ENCODE data around the gene RABGAP1L.

The RABGAP1L gene

DNA sequence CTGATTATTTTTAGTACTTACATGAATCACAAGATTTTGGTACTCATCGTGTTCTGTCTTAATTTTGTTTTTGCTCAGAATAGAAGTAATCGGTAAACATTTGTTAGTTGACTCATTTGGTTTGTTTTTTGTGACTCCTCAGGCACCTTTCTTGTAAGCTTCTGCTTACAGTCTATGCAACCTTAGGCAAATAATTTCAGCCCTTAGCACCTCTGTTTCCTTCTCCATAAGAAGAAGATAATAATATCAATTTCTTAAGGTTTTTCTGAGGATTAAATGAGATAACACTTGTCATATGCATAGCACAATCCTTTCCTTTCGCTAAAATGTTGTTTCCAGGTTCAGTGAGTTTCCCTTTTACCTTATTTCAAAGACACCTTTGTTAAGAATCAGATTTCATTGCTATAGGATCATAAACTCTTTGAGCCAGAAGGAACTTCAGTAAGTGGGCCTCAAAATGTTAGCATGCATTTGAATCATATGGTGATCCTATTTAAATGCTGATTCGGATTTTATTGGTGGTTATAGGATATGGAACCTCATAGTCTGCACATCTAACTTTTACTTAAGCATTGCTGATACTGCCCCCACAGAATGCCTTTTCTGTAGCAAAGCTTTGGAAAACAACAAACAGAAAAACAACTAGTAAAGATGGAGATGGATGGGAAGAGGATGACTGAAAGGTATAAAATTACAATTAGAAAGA is 567.7 kb downstream of the RABGAP1L start:
- no peak for DNase-seq

DNA sequence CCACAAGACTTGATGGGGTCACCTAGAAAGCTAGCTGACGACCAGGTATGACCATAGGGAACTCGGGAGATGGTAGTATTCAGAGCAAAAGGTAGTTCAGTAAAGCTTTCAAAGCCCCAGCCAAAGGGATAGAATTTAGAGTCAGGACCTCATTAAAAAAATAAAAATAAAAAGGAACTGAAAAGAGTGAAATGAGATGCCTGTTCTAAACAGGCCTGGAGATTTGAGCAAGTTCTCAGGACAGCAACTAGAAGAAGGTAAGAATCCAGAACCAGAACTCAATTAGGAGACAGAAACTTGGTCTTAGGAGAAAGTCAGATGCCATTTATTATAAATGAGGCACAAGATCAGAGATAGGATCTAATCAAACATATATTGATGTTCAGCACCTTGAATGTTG is 575.0 kb downstream of the RABGAP1L start:
- DNase-seq, result no peak

DNA sequence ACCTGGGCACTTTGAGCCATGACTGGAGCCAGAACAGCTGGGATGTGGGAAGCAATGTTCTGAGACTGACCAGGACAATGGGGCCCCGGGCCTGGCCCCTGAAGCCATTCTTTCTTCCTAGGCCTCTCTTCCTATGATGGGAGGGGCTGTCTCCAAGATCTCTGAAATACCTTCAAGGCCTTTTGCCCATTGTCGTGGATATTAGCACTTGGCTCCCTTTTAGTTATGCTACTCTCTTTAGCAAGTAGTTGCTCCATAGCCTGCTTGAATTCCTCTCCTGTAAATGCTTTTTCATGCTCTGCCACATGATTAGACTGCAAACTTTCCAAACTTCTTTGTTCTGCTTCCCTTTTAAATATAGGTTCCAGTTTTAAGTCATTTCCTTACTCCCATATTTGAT is 577.5 kb downstream of the RABGAP1L start:
- DNase-seq, result no peak

DNA sequence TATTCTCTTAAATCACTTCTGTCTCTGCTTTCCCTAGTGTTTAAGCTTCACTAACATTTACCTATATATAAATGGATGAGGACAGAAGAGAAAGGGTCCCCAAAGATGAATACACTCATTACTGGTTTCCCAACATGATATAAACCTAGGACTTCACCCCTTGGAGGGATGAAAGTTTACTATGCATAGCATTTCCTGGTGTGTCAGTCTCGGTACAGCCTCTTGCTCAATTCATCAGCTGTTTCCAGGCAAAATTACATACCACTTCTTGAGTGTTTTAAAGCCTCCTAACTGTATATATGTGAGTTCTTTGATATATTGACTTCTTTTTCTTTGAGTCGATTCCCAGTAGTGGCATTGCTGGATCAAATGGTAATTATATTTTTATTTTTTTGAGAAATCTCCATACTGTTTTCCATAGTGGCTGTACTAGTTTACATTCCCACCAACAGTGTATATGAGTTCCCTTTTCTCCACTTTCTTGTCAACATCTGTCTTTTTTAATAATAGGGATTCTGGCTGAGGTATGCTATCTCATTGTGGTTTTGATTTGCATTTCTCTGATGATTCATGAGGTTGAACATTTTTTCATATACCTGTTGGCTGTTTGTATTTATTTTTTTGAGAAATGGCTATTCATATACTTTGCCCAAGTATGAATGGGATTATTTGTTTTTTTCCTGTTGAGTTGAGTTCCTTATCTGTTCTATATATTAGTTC is 581.1 kb downstream of the RABGAP1L start:
- DNase-seq, result no peak

DNA sequence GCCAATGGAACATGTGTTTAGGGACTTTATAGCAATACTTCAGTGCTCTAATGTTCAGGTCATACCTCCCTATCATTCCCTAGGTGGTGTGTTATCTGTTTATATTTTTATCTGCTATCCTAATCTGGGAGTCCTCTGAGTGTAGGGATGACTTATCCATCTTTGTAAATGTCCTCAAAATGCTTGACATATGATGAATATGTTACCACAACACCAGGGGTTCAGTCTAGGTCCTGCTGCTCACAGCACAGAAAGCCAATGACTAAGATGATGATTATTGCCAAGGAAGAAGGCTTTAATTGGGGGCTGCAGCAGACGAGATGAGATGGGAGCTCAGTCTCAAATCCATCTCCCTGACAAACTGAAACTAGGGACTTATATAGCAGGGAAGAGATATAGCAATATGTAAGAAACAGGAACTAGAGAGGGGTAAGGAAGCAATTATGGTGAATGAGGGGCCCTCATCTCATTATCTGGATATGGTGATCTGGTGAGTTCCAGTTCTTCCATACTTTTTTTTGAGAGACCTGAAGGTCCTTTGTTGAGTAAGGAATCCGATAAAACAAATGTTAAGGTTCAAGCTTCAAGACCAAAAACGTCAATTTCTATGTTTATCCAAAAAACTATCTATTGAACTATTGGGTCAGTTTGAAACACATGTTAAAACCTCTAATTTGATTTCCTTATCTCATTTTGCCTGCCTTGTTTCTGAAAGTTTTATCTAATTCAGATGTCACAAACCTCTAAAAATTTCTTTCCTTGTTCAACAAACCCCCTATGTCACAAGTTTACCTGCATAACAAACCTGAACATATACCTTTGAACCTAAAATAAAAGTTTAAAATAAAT is 583.7 kb downstream of the RABGAP1L start:
- DNase-seq, result no peak

DNA sequence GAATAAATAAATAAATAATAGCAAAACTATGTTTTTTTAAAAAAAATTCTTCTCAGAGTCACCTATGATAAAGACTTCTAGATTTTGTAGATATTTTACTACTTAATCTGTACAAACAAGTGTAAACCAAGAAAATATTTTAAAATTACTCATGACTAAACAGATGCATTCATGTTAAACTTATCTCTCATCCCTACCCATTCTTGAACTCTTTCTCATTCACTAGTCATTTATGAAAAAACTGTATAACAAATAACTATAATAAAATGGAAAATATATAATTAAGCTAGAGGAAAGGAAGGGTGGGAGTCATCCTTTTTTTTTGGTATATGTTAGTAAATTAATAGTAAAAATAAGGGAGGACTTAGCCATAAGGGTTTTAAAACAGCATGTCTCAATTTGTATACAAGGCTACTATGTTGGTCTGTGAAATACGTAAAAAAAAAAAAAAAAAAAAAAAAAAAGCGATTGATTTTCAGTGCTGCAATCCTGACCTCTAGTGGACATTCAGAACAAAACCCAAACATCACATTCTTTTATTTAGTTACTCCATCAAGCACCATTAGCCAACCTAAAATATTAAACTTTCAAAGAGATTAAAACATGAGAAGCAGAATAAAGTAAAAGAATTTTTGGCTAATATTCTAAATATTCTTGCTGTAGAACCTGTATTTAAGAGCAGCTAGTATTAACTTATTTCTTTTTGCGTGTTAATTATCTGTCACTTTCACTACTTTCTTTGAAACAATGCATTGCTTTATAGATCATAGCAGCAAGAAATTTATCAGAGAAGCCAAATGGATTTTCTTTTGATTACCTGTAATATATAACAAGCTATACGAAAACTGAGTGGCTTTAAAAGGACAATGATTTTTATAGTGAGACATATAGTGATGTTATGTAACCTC is 584.6 kb downstream of the RABGAP1L start:
- DNase-seq, result peak; percentile 3 to 7

DNA sequence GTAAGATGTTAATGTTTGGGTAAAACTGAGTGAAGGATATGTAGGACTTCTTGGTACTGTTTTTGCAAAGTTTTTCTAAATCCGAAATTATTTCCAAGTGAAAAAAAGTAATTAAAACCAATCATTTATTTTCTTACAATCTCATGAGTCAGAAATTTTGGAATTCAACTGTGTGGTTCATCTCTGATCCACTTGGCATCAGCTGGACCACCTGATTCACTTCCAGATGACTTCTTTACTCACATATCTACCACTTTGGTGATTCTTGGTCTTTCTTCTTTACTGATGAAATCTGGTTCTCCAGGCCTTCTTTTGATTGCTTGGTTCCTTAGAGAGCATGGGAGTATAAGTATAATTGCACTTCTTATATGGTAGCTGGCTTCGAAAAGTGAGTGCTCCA is 585.6 kb downstream of the RABGAP1L start:
- DNase-seq, result no peak

DNA sequence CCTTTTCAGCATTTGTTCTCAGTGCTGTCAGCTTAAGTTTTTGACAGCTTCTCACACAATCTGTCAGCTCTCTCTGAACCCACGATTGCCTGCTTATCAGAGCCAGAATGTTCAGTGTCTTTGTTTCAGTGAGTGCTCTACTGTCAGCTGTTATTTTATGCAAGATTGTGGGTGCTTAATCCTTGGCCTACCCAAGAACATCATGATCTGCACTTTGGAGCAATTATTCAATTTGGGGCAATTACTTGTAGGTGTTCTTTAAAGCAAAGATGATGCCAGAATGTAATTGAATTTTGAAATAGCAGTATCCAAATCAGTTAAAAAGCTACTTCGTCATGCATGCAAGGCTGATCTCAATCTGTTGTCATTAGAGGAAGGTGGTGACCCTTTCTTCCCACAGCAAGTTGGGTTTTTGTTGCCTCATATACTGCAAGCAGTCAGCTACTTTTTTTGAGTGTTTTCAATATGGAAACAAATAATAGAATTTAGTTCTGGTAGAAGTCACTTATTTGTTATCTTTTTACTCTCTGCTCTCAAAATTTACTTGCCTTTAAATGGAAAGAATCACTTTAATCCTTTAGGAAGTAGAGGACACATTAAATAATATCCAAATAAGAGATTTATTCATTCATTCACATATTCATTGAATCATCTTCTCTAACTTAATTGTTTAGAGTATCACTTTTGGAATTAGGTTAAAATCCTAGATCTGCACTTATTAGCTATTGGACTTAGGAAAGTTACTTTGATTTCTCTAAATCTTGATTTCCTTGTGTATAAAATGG is 586.9 kb downstream of the RABGAP1L start:
- no peak for DNase-seq

DNA sequence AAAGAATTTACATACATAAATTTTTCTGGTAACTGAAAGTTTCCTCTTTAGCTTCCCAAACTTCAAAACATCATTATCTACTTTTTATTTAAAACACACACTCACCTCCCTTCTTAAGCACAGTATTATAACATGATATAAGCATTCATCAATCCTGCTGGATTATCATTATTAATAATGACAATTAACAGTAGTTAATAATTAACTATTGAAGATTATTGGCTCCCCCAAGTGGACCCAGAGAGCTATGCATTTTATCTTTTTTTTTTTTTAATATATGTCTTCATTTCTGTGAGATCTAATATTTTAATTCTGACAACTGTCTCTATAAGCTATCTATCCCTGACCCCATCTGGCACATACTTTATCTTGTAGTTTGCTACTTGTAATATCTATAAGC is 588.3 kb downstream of the RABGAP1L start:
- no peak for DNase-seq

DNA sequence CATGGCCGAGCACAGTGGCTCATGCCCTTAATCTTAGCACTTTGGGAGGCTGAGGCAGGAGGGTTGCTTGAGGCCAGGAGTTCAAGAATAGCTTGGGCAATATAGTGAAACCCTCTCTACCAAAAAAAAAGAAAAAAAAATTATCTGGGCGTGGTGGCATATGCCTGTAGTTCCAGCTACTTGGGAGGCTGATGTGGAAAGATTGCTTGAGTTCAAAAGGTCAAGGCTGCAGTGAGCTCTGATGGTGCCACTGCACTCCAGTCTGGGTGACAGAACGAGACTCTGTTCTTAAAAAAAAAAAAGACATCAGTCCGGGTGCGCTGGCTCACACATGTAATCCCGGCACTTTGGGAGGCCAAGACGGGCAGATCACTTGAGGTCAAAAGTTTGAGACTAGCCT is 589.3 kb downstream of the RABGAP1L start:
- DNase-seq, result no peak

DNA sequence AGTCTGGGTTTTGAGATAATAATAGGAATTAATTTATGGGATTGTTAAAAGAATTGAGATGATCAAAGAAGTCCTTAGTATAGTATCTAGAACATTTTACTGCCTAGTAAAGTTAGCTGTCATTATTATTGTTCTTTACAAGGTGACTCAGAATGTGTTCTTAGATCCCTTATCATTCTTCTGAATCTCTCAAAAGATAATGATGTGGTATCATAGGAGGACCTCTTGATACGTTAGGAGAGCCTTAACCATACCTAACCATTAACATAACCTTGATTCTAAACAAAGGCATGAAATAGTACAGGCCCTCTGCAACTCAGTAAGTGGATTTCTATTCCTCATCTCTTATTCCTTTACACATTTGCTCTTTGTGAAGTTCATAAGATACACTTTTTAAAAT is 593.8 kb downstream of the RABGAP1L start:
- DNase-seq, result no peak

DNA sequence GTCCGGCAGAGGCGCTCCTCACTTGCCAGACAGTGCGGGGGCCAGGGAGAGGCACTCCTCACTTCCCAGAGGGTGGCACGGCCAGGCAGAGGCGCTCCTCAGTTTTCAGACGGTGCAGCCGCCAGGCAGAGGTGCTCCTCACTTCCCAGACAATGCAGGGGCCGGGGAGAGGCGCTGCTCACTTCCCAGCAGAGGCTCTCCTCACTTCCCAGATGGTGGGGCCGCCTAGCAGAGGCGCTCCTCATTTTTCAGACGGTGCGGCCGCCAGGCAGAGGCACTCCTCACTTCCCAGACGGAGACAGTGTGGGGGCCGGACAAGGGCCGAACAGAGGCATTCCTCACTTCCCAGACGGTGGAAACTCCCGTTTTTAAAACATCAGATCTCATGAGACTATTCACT is 602.0 kb downstream of the RABGAP1L start:
- no peak for DNase-seq

DNA sequence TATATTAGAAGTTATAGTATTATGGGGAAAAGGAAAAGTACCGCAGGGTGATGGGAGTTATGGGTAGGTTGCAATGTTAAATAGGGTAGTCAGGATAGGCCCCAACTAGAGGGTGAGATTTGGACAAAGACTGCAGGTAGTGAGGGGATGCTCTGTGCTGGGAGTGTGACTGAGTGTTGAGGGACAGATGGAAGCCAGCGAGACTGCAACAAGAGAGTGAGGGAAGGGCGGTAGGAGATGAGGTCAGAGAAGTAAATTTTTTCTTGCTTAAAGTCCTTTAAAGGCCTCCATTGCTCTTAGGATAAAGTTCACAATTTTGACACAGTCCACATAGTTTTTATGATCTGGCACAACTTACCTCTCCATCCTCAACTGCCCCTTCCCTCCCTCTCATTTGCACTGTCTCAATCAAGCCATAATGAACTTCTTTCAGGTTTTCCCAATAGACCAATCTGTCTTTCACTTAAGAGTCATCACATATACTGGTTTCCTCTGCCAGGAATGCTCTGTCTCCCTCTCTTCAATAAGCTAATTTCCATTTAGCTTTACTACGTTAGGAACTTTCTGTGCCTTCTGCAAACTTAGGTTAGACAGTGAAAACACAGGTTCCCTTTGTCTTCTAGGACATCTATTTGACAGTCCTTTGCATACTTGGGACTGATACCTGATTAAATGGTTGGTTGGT is 602.7 kb downstream of the RABGAP1L start:
- no peak for DNase-seq

DNA sequence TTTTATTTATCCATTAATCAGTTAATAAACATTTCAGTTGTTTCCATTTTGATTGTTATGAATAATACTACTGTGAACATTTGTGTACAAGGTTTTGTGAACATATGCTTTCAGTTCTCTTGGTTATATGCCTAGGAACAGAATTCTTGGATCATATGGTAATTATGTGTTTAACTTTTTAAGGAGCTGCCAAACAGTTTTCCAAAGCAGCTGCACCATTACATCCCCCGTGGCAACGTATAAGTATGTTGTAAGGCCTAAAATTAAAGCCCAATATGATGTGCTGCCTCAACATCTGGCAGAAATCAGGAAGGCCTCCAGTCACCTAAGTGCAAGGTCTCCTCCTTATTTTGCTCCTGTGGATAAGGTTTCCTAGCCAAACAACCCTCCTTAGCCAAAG is 604.9 kb downstream of the RABGAP1L start:
- no peak for DNase-seq

DNA sequence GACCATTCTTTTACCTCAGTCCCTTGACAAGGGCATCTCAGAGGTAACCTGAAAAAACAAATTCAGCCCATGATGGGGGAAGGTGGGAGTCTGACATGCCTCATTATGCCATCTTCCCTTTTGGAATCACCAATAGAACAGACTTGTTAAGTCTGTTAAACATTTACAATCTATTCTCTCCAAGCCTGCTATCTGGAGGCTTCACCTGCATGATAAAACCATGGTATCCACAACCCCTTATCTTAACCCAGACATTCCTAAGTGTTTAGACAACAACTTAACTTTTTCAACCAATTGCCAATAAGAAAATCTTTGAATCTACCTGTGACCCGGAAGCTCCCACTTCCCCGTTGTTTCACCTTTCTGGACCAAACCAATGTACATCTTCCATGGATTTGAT is 607.4 kb downstream of the RABGAP1L start:
- DNase-seq, result no peak

DNA sequence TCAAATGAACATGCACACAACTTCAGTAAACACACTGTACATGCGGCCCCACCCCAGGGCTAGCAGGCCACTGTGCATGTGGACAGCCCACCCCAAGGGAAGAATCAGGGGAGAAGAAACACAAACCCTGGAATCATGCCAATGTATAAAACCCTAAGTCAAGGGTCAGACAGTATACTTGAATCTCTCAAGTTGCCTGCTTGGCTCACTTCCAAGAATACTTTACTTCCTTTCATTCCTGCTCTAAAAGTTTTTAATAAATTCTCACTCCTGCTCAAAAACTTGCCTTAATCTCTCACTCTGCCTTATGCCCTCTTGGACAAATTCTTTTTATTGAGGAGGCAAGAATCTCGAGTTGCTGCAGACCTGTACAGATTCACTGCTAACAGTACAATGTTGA is 609.2 kb downstream of the RABGAP1L start:
- no peak for DNase-seq

DNA sequence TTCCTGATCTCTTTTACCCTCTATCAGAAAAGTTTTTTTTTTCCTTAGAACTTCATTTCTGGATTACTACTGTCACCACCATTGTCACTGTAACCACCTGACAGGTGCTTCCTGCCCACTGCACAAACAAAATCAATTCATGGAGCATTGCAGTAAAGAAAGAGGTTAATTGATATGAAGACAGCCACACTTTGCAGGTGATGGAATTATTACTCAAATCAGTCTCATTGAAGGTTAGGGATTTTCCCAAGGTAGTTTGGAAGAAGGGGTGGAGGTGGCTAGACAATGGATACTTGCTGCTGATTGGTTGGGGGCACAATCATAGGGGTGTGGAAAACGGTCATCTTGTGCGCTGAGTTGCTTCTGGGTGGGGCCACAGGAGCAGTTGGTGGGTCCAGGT is 609.6 kb downstream of the RABGAP1L start:
- no peak for DNase-seq

DNA sequence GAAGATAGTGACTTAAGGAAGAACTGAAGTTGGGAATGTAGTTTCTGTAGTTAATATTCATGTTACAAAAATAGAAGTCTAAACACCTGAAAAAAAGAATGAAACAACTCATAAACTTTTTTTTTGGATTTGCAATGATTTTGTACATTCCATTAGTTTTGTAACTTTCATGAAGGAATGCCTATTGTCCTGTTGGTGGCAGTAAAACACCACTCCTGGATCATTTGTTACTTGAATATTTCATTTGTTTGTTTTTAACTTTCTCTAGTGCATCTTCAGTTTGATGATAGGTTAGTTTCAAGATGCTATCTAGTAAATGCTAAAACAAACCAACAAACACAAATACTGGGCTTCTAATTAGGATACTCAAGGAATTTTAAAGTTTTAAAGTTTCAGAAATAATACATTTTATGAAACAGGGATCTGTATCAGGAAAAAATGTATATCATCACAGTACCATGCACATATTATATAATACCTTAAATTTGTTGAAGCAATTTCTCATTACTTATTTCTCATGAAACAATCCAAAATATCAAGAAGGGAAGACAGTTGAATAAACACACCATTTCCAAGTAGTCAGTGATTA is 610.7 kb downstream of the RABGAP1L start:
- DNase-seq, result peak; percentile 25 to 59

DNA sequence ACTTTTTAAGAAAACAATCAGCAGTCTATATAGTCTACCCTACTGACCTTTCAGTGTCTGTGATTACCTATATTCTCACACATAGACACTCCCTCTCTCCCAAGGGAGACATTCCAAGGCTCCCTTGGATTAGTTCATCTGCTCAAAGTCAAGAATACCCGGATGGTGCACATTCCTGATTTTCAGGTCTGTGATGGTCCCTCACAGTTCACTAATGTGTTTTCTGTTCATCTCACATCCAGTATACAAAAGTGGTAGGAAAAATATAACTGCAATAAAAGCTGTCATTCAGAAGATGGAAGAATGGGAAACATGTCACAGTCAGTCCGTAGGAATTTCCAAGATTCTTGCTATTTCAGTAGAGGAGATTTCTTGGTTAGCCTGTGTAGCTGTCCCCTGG is 616.3 kb downstream of the RABGAP1L start:
- no peak for DNase-seq

DNA sequence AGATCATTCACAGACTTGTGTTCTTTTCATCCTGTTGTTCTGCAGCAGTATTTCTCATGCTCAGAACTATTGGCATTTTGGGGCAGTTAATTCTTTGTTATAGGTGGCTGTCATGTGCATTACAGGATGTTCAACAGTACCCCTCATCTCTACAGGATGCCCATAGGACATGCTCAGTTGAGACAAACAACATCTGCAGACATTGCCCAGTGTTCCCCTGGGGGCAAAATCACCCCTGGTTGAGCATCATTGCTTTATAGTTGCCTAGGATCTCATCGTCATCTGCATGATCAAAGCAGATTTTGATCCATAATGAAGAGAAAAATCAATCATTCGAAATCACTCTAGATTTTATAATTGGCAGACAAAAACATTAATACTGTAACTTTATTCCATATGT is 617.9 kb downstream of the RABGAP1L start:
- no peak for DNase-seq

DNA sequence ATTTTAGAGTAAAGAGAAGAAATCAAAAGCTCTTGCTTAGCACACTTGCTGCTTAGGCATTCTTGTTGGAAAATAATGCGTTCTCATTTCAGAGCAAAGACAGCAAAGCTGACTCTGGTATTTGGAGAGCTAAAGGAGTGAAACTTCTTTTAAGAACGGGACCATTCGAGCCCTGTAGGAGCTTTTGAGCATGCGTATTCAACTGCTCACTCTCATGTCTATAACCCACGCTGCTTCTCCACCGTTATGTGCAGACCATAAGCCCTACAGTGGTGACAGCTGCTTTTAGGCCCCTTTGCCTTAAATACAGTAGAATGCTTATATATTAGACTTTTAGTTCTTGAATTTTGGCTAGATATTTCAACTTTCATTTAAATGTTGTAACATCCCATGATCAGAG is 626.2 kb downstream of the RABGAP1L start:
- no peak for DNase-seq
